Activated CD8-positive, alpha-beta T cell treated with anti-CD3 and anti-CD28 coated beads for 36 hours (primary cell): Measurements from ENCODE around the gene CYFIP2. TPM values are rescaled to one million over a fixed set of nuclear protein-coding genes. Genes with fewer than 3 reads are reported as not detected.

Source experiments
- ATAC-seq: fragments of 200-7000 bp; cut with Tn5 transposase; one replicate; pipeline ENCODE4 v1.10.0; 2021; ENCODE audit warnings: mild to moderate bottlenecking, moderate library complexity
- CTCF ChIA-PET: fragments of 350-600 bp; sonication (Branson Sonifier 250); formaldehyde crosslinking; loops from one replicate; lab custom pipeline; 2021; ENCODE audit warnings: antibody characterized with exemption; lab: Charles Lee
- POLR2A ChIA-PET: fragments of 350-600 bp; sonication (Branson Sonifier 250); formaldehyde crosslinking; loops from one replicate; lab custom pipeline; 2021; ENCODE audit warnings: antibody characterized with exemption; lab: Charles Lee
- DNase-seq: peaks from one replicate; pipeline ENCODE4 v3.0.0-alpha.2; 2020
- H3K27ac Mint-ChIP-seq: one replicate; pipeline ENCODE4 v1.8.0; 2021; ENCODE audit warnings: mild to moderate bottlenecking, mixed read lengths
- H3K27me3 Mint-ChIP-seq: one replicate; pipeline ENCODE4 v1.8.0; 2021; ENCODE audit warnings: mixed read lengths
- H3K36me3 Mint-ChIP-seq: one replicate; pipeline ENCODE4 v1.8.0; 2021; ENCODE audit warnings: low read depth, mixed read lengths
- H3K4me1 Mint-ChIP-seq: one replicate; pipeline ENCODE4 v1.8.0; 2021; ENCODE audit warnings: low read depth, mixed read lengths
- H3K4me3 Mint-ChIP-seq: one replicate; pipeline ENCODE4 v1.8.0; 2021; ENCODE audit warnings: mild to moderate bottlenecking, moderate library complexity, mixed read lengths
- H3K9me3 Mint-ChIP-seq: one replicate; pipeline ENCODE4 v1.8.0; 2021; ENCODE audit warnings: mixed read lengths
- CTCF ChIP-seq: fragments of 200-600 bp; IDR thresholded peaks from one replicate; pipeline ENCODE4 v1.8.0; 2022; ENCODE audit warnings: antibody characterized with exemption, mild to moderate bottlenecking
- intact Hi-C: fragments of 100-400 bp; cut with micrococcal nuclease; formaldehyde crosslinking; loops from one replicate; pipeline ENCODE4 v1.10.0; 2022
- total RNA-seq, 2 experiments: library from RNA; stranded (reverse); gene quantifications; one replicate each; pipeline ENCODE4 v1.2.3, GENCODE V29; 2021

CYFIP2 gene
- total RNA-seq, 2 experiments from 2014 or later = 350 to 351 TPM

GRCh38 chr5:157431544-157432200, 165.7 kb downstream of the CYFIP2 start:
- ATAC-seq (peak; percentile 87), DNase-seq (peak; percentile 37)
- Mint-ChIP-seq H3K4me3 (no peak overlapping the region), H3K27me3 (peaks cover 12% of the 10 kb centered on the region), H3K36me3 (no peaks in the 10 kb centered on the region), H3K9me3 (no peaks in the 10 kb centered on the region), H3K27ac (no peak overlapping the region), H3K4me1 (no peaks in the 10 kb centered on the region)
- TF ChIP-seq CTCF = peak; percentile 66
- POLR2A ChIA-PET = no interaction called here
- CTCF ChIA-PET = interaction anchor here (0.6 to 4.4 kb wide), 34 partner anchors 9 to 323 kb away, joined by 3 to 38 read pairs (median 4); partner anchors contain the start of genes LSM11, NIPAL4 and THG1L
- intact Hi-C loops = loop anchor here (2.0 to 5.0 kb wide), 2 partner anchors 45 to 311 kb away; partner anchors contain the start of gene LSM11

- ATAC-seq = no peak
- no peak overlapping the region for H3K4me3 Mint-ChIP-seq
- no peaks in the 10 kb centered on the region for H3K9me3 Mint-ChIP-seq
- CTCF ChIA-PET = interaction anchor here (1.0 to 4.3 kb wide), 7 partner anchors 11 to 284 kb away, joined by 3 to 35 read pairs (median 4); no protein-coding TSS in a partner anchor
- no peak overlapping the region for H3K27ac Mint-ChIP-seq
- H3K4me1 Mint-ChIP-seq = no peaks in the 10 kb centered on the region
- peaks cover 8% of the 10 kb centered on the region for H3K27me3 Mint-ChIP-seq
- no peak for DNase-seq
- H3K36me3 Mint-ChIP-seq = no peaks in the 10 kb centered on the region
- TF ChIP-seq CTCF = no peak
- POLR2A ChIA-PET = no interaction called here
- intact Hi-C loops = loop anchor here (5.0 kb wide), 1 partner anchor 308 kb away; the partner anchor contains the start of gene LSM11
Measured at GRCh38 chr5:157434096-157434495, 168.2 kb downstream of the CYFIP2 start.

- TF ChIP-seq CTCF = no peak
- ChIA-PET POLR2A (no interaction called here), CTCF (interaction anchor here (1.1 to 2.4 kb wide), 2 partner anchors 276 to 300 kb away, joined by 3 to 7 read pairs; partner anchors contain the start of gene LSM11)
- ATAC-seq (no peak), DNase-seq (no peak)
- no peaks in the 10 kb centered on the region for H3K9me3 Mint-ChIP-seq
- H3K27me3 Mint-ChIP-seq = no peaks in the 10 kb centered on the region
- no peak overlapping the region for H3K4me3 Mint-ChIP-seq
- H3K4me1 Mint-ChIP-seq = no peaks in the 10 kb centered on the region
- H3K27ac Mint-ChIP-seq = no peak overlapping the region
- H3K36me3 Mint-ChIP-seq = no peaks in the 10 kb centered on the region
- intact Hi-C loops = no loop called here
Measured at GRCh38 chr5:157443041-157443549, 177.2 kb downstream of the CYFIP2 start.

GRCh38 chr5:157444224-157444623, 178.3 kb downstream of the CYFIP2 start:
- no peak overlapping the region for H3K27ac Mint-ChIP-seq
- ChIA-PET POLR2A (interaction anchor here (0.8 kb wide), 1 partner anchor 340 kb away, joined by 3 read pairs; no protein-coding TSS in a partner anchor), CTCF (interaction anchor here (0.7 to 2.4 kb wide), 4 partner anchors 27 to 299 kb away, joined by 3 to 7 read pairs (median 5); partner anchors contain the start of gene LSM11)
- intact Hi-C loops = no loop called here
- no peaks in the 10 kb centered on the region for H3K4me1 Mint-ChIP-seq
- H3K27me3 Mint-ChIP-seq = no peaks in the 10 kb centered on the region
- H3K36me3 Mint-ChIP-seq = no peaks in the 10 kb centered on the region
- H3K9me3 Mint-ChIP-seq = no peaks in the 10 kb centered on the region
- H3K4me3 Mint-ChIP-seq = no peak overlapping the region
- DNase-seq (no peak), ATAC-seq (no peak)
- no peak for TF ChIP-seq CTCF

Other genes starting within 250 kb of the CYFIP2 start
- gene HAVCR1, start 207.0 kb upstream of the CYFIP2 start, total RNA-seq = under 1 TPM in 1 of 2 experiments, not detected in 1; 0.54 TPM
- gene HAVCR2, start 157.1 kb upstream of the CYFIP2 start, total RNA-seq = 10 to 100 TPM; 28.7 to 34.6 TPM
- gene MED7, start 123.3 kb upstream of the CYFIP2 start, total RNA-seq = 10 to 100 TPM; 13.6 to 13.7 TPM
- gene GARIN3, start 99.9 kb upstream of the CYFIP2 start, total RNA-seq = 1 to 10 TPM in 1 of 2 experiments, under 1 TPM in 1; 0.77 to 1.1 TPM
- 100 to 1,000 TPM; 229 to 236 TPM for gene ITK, start 85.3 kb upstream of the CYFIP2 start, total RNA-seq
- under 1 TPM; 0.29 to 0.72 TPM for gene NIPAL4, start 194.1 kb downstream of the CYFIP2 start, total RNA-seq